GM21447 (cell line): ENCODE data around the gene GRM5.

Experiments
- ATAC-seq: cut with Tn5 transposase; IDR thresholded peaks from one replicate; pipeline ENCODE4 v1.9.1; 2021; ENCODE audit not compliant: unreplicated experiment

Gene GRM5

DNA sequence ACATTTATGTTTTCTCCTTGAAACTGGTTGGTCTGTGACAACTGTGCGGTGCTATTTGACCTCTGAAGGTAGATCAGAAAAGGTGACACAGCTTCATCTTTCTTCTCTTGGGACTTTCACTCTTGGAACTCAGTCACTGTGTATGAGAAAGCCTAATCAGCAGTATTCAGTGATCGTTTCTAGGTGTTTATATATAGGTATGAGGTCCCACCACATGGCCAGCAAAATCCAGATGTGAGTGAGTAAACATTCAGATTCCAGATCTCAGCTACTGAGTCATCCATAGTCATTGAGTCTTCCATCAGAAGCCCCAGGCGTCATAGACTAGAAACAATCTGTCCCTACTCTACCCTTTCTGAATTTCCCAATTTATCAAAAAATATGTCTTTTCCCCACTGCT is 610.9 kb downstream of the GRM5 start:
- no peak for ATAC-seq
